ENCODE results near the gene SLC8A1. TPM values are rescaled to one million over a fixed set of nuclear protein-coding genes. Genes with fewer than 3 reads are reported as not detected.

The SLC8A1 gene
- total RNA-seq, 2 donors from 2014 or later: 0.66 to 7.8 TPM

GRCh38 chr2:40476436-40476835 lies 24.5 kb upstream of the SLC8A1 start:
- Histone ChIP-seq H3K27ac (no peak overlapping the region), H3K9me3 (no peaks in the 10 kb centered on the region), H3K36me3 (replicated peaks in 1 of 2; ENCODE audit: insufficient read depth in 1 of 2, low read depth in 2 of 2) (no peaks in the 10 kb centered on the region), H3K4me1 (no peaks in the 10 kb centered on the region), H3K27me3 (peaks cover 0 to 6% of the 10 kb centered on the region in 2 donors), H3K4me3 (no peak overlapping the region)
- DNase-seq (no peak), ATAC-seq (no peak)
- TF ChIP-seq CTCF (IDR thresholded peaks at IDR 0.05) (no peak), POLR2A (IDR thresholded peaks at IDR 0.05) (no peak)
- 61 to 65% methylated on average over 1 of the region's 1 CpG for WGBS, 2 donors
- intact Hi-C loops (cut with DNase I): no loop called here

- Histone ChIP-seq H3K27me3 (peaks cover 0 to 6% of the 10 kb centered on the region in 2 donors), H3K9me3 (no peaks in the 10 kb centered on the region), H3K4me1 (no peaks in the 10 kb centered on the region), H3K4me3 (no peak overlapping the region), H3K27ac (no peak overlapping the region), H3K36me3 (replicated peaks in 1 of 2; ENCODE audit: insufficient read depth in 1 of 2, low read depth in 2 of 2) (no peaks in the 10 kb centered on the region)
- no peak for ATAC-seq
- no peak for DNase-seq
- WGBS, 2 donors: 29 to 34% methylated on average over 1 of the region's 1 CpG
- no peak for TF ChIP-seq CTCF (IDR thresholded peaks at IDR 0.05)
- TF ChIP-seq POLR2A (IDR thresholded peaks at IDR 0.05): no peak
- intact Hi-C loops (cut with DNase I): no loop called here
Measured at GRCh38 chr2:40474306-40474705, 22.4 kb upstream of the SLC8A1 start.

- no peak for ATAC-seq
- Histone ChIP-seq H3K27me3 (peaks cover 0 to 6% of the 10 kb centered on the region in 2 donors), H3K4me3 (no peak overlapping the region), H3K36me3 (replicated peaks in 1 of 2; ENCODE audit: insufficient read depth in 1 of 2, low read depth in 2 of 2) (no peaks in the 10 kb centered on the region), H3K4me1 (no peaks in the 10 kb centered on the region), H3K27ac (no peak overlapping the region), H3K9me3 (no peaks in the 10 kb centered on the region)
- DNase-seq: no peak
- intact Hi-C loops (cut with DNase I): no loop called here
- 40 to 45% methylated on average over 3 of the region's 3 CpGs for WGBS, 2 donors
- TF ChIP-seq CTCF (IDR thresholded peaks at IDR 0.05): no peak
- TF ChIP-seq POLR2A (IDR thresholded peaks at IDR 0.05): no peak
Measured at GRCh38 chr2:40471866-40472265, 20.0 kb upstream of the SLC8A1 start.

- 51 to 53% methylated on average over 5 of the region's 5 CpGs for WGBS, 2 donors
- TF ChIP-seq CTCF (IDR thresholded peaks at IDR 0.05): no peak
- TF ChIP-seq POLR2A (IDR thresholded peaks at IDR 0.05): no peak
- no peaks in the 10 kb centered on the region for H3K4me1 ChIP-seq
- intact Hi-C loops (cut with DNase I): no loop called here
- ATAC-seq: no peak
- no peaks in the 10 kb centered on the region for H3K9me3 ChIP-seq
- H3K36me3 ChIP-seq (replicated peaks in 1 of 2; ENCODE audit: insufficient read depth in 1 of 2, low read depth in 2 of 2): no peaks in the 10 kb centered on the region
- no peak overlapping the region for H3K4me3 ChIP-seq
- peaks cover 0 to under 1% of the 10 kb centered on the region in 2 donors for H3K27me3 ChIP-seq
- no peak overlapping the region for H3K27ac ChIP-seq
- DNase-seq: no peak
Measured at GRCh38 chr2:40470822-40471813, 19.2 kb upstream of the SLC8A1 start.
